ENCODE results near the gene DYNC1H1. TPM values are rescaled to one million over a fixed set of nuclear protein-coding genes. Genes with fewer than 3 reads are reported as not detected.
A peak's percentile ranks its signal among the peaks of the same experiment; 100 is the strongest.

Gene DYNC1H1
- total RNA-seq, 1 experiment from 2014 or later = 1,394 TPM

DNA sequence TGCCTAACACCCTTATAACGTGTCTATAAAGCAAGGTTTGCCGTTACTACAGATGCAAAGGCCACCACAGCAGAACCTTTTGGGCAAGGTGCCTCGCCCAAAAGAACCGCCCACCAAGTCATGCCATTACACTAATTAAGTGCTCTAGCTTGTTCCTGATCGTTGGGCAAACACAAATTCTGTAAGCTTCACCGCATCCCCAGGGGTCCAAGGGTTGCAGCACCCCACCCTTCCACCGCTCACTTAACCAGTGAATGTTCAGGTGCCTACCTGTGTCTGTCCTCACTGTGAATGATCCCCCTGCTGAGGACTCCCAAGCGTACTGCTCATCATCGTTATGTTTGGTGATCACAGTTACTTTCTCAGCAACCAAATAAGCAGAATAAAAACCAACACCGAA, 121.1 kb downstream of the DYNC1H1 start:
- no peak for DNase-seq (ENCODE audit: extremely low read depth, low read depth)

DNA sequence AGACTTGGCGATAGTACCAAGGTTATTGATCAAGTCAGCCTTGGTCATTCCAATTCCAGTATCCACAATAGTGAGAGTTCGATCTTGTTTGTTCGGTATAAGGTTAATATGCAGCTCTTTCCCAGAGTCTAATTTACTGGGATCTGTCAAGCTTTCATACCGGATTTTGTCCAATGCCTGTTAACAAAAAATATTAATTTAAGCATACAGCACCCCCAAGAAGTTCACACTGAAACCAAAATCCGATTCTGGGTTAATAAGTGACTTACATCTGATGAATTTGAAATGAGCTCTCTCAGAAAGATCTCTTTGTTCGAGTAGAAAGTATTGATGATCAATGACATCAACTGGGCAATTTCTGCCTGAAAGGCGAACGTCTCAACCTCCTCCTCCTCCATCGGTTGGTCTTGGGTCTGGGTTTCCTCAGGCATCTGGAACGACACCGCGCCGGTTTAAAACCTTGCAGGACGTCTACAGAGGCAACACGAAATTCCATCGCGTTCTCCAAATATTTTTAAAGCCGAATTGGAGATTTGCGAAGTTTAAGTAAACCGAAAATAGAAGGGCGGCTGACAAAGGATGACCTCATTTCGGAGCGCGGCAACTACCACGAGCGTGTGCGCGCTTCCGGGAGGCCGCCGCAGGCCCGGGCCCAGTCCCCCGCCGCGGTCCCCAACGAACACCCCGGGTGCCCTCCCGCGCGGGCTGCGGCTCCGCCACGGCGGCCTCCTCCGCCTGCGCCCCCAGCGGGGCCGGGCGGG, 121.8 kb downstream of the DYNC1H1 start:
- DNase-seq (ENCODE audit: extremely low read depth, low read depth) = no peak

DNA sequence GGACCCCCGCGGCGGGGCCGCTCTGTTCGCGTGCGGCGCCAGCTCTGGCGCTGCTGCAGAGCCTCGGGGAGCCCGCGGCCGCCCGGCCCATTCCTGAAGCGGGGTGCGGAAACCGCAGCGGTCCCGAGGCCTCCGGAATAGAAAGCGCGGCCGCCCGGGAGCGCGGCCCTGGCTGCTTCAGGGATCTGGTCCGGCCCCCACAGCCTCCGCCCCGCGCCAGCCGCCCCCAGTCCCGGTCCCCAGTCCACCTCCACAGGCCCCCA, 122.3 kb downstream of the DYNC1H1 start:
- no peak for DNase-seq (ENCODE audit: extremely low read depth, low read depth)

DNA sequence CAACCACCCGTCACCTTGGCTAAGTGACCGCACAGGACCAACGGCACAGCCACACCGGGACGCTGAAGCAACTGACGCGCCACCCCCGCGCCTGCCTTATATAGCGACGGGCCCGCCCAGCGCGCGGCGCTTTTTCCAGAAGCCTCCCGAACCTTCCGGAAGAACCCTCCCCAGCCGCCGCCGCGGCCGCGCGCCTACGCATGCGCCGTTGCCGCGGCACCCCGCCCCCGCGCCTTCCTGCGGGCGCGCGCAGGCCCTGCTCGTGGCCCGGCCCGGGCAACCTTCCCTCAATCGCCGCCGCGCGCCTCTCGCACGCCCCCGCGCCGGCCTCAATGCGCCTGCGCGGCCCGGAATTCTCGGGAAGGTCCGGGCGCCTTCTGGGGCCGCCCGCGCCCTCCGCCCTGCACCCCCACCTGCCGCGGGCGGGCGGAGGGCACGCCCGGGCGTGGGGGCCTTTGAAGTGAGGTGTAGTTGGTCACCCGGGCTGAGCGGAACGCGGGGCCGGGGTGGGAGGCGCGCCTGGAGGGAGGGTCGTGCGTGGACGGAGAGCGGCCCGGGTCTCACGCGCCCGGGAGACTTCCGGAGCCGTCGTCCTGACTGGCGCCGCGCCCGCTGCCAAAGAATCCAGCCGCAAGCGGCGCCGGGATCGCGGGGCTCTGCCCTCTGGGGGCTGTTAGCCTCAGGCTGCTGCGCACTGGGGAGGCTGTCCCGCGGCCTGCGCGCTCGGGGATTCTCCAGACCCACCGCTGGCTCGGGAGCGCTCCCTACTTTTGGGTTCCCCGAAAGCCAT, 122.8 kb downstream of the DYNC1H1 start, which contains the start of gene HSP90AA1:
Gene HSP90AA1, minus strand, starts transcription at position 73 of the 790 bp plus-strand sequence. CDS start 666 bp downstream, outside the sequence.
- DNase-seq (ENCODE audit: extremely low read depth, low read depth) = peak; percentile 91

DNA sequence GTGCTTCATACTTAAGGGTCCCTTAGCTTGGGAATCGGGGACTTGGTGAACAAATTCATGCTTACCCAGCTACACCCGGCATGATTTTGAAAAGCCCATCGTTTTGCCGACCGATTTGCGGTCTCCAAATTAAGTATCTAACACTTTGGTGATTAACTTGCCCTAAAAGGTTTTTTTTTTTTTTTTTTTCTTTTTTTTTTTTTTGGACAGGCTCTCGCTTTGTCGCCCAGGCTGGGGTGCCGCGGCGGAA, 123.3 kb downstream of the DYNC1H1 start:
- DNase-seq (ENCODE audit: extremely low read depth, low read depth) = no peak

DNA sequence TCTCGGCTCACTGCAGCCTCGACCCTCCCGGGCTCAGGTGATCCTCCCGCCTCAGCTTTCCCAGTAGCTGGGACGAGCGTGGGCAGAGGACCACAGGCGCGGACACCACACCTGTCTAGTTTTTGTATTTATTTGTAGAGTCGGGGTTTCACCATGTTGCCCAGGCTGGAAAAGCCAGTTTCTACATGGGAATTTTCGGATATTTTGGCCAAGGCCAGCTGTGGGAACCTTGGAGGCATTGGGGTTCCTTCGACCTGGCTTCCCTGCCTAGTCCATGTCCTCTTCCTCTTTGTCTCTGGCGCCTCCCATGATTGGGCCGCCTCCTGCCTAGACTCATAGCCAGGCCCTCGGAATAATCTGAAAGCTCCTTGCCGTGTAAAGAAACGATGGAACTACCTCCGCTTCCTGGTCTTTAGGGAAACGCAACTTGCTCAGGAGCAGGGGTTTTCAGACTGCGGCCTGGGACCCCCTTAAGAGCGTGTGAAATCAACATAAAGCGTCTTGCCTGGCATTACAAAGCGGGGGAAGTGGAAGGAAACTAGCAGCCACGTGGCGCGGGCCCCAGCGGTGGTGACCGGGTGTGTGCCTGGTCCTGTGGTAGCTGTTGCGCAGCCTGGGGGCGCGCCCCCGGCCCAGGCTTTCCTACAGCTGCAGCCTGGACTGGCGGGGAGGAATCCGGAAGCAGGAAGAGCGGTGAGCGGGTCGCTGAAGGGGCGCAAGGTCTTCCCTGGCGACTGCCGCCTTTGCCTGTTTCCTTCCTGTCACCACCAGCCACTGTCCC, 123.8 kb downstream of the DYNC1H1 start:
- DNase-seq (ENCODE audit: extremely low read depth, low read depth) = no peak

DNA sequence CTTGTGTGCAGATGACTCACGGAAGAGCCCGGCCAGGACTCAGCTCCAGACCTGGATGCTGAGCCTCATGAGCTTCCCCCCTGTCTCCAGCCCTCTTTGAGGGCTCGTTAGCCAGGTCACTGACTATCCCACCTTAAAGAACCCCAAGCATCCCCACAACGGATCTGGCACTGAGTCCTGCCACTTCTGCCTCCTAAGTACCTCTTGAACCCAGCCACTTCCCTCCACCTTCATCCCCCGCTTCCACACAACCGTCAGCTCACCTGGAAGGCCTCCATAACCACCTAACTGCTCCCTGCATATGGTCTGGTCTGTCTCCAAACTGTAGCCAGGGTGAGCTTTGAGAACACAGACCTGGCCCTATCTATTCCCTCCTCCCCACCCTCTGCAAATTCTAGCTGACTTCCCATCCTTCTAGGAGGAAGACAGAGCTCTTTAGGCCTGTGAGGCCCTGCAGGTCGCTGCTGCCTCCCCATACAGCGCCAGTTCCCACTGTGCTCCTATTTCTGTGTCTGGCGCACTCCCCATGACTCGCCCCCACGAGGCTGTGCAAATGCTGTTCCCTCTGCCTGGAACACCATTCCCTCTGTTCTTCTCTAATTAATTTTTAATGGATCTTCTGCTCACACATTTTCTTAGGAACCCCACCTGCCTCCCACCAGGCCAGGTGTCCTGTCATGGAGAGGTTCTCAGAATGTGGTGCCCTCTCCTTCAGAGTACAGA, 125.4 kb downstream of the DYNC1H1 start:
- DNase-seq (ENCODE audit: extremely low read depth, low read depth) = no peak

DNA sequence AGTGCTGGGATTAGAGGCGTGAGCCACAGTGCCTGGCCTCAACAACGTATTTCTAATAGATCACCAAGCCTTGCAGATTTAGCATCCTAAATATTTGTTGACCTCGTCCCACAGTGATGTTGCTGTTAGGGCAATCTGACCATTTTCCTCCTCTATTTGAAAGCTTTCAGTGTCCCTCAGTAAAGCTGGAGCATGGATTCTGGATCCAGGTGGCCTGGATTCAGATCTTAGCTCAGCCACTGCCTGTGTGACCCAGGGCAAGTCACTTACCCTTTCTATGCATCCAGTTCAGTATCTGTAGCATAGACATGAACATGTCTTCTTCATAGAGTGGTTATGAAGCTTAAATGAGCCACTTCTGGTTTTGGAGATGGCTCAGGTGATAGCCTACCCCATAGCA, 126.3 kb downstream of the DYNC1H1 start:
- no peak for DNase-seq (ENCODE audit: extremely low read depth, low read depth)

DNA sequence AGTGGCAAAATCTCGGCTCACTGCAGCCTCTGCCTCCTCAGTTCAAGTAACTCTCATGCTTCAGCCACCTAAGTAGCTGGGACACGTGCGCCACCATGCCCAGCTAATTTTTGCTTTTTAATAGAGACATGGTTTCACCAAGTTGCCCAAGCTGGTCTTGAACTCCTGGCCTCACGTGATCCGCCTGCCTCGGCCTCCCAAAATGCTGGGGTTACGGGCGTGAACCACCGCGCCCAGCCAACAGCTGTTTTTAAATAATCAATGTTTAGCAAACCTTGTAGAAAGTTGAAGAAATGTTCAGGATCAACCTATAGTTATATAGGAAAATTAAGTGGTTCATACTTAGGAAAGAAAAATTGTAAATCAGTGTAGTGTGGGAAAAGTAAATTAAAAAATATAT, 128.4 kb downstream of the DYNC1H1 start:
- no peak for DNase-seq (ENCODE audit: extremely low read depth, low read depth)

DNA sequence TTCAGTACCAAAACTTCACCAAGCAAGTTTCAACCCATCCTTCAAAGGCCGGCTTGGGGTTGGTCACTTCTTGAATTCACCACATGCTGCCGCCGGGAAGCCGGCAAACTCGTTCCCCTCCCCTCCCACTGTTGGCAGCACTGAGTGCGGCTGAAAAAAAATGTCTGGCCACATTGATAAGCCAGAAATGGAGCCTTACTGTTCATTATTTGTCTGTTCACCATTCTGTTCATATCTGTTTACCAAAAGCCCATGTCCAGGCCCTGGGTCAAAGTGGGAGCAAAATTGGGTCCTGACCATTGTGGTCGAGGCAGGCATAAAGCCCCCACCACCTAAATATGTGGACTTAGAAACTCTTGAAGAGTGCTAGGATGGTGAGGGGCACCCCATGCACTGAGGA, 129.7 kb downstream of the DYNC1H1 start:
- DNase-seq (ENCODE audit: extremely low read depth, low read depth) = no peak

DNA sequence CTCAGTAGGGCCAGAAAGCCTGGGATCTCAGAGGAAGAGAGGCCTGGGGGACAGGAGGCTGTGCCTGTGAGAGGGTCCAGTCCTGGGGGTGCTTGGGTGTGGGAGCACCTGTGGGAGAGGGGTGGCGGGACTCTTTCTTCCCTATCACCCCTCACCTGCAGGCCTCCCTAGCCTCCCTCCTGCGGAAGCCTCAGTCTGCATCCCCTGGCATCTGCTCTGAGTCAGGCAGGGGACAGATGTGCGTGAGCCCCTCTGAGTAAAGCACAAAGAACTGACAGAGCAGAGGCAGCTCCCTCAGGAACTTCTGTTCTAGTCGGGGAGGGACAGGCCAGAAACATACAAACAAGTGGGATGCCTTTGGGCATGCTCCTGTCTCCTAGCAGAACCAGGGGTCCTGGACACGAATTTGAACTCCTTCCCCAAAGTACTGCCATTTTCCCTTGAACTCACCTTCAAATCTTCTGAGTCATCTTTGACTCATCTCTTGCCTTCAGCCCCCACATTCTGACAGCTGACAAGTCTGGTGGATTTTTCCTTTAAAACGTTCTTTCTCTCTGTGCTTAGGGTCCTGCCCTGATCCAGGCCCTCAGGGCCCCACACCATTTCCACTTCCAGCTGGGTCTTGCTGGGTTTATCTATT, 131.0 kb downstream of the DYNC1H1 start:
- no peak for DNase-seq (ENCODE audit: extremely low read depth, low read depth)

DNA sequence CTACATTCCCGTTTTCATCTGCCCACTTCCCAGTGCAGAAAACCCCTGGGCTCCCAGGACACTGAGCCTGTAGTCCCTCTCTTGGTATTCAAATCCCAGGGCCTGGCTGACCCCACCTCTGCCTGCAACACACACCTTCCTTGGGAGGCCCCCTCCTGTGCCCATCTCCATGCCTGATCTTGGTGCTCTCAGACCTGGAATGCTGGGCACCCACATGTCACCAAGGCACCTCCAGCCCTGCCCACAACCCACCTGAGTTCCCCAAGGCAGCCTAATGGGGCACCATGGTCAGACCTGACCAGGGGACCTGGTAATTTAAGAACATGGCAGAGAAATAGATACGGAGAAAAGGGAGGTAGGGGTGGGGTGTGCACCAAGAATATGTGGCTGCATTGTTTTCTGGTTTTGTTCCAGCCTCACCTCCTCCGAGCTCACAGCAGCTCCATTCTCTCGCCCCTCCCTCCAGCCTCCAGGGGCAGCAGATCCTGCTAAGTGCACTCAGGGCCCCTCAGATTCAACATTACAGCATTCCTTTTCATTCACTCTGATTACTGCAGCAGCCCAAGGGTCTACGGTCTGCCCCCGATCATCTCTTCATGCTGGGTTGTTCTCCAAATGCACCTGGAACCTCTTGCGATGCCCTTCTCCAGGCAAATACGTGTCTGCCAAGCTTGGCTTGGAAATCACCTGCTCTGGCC, 131.6 kb downstream of the DYNC1H1 start:
- DNase-seq (ENCODE audit: extremely low read depth, low read depth) = no peak

DNA sequence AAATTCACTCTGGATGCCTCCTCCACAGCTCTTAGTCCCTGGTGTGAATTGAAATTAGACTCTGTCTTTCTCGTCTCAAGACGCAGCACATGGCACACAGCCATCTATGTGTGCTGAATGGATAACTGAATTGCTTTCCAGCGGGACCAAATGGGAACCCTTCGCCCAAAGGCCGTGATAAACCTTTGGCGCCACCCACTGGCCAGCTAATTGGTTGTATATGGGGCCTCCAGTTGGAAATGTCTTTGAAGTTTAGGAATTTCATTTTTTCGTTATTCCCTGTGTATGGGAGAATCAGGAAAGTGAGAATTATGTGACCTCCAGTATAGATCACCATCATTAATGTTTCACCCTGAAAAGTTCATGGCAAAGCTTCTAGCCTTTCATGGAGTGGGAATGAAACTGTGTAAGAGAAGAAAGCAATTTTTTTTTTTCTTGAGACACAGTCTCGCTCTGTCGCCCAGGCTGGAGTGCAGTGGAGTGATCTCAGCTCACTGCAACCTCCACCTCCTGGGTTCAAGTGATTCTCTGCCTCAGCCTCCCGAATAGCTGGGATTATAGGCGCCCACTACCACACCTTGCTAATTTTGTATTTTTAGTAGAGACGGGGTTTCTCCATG, 132.3 kb downstream of the DYNC1H1 start:
- DNase-seq (ENCODE audit: extremely low read depth, low read depth) = peak; percentile 85

DNA sequence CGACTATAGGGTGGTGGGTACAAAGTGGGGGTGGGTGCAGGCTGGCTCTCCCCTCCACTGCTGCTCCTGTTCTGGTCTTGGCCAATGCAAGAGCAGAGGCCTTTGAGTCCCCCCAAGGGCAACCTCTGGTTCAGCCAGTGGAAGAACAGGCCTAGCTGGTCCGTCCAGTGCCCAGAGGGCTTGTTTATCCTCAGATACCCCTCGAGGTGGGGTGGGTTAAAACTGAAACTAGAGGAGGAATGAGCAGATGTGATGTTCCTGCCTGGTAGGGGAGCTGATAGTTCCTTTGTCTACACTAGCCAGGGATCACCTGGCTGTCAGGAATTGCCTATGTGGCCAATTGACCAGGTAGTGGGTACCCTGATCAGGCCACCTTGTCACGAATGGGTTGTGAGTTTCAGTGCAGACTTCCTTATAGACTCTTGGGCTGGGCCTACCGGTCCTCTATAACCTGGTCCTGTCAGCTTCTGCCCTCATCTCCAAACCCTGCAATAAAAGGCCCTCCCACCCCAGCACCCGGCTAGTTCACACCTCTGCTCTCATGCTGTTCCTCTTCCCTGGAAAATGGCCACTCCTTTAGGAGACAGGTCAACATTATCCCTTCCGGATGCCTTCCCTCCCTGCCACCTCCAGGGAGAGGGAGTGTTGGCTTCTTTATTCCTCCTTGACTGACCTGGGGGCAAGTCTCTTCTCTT, 133.2 kb downstream of the DYNC1H1 start:
- DNase-seq (ENCODE audit: extremely low read depth, low read depth) = no peak

DNA sequence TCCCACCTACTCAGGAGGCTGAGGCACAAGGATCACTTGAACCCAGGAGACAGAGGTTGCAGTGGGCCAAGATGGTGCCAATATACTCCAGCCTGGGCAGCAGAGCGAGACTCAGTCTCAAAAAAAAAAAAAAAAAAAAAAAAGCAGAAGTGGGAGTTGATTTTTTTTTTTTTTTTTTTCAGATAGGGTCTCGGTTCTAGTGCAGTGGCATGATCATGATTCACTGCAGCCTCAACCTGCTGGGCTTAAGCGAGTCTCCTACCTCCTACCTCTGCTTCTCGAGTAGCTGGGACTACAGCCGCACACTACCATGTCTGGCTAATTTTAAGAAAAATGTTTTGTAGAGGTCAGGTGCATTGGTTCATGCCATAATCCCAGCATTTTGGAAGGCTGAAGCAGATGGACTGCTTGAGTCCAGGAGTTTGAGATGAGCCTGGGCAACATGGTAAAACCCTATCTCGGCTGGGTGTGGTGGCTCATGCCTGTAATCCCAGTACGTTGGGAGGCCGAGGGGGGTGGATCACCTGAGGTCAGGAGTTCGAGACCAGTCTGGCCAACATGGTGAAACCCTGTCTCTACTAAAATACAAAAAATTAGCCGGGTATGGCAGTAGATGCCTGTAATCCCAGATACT, 138.8 kb downstream of the DYNC1H1 start:
- no peak for DNase-seq (ENCODE audit: extremely low read depth, low read depth)

DNA sequence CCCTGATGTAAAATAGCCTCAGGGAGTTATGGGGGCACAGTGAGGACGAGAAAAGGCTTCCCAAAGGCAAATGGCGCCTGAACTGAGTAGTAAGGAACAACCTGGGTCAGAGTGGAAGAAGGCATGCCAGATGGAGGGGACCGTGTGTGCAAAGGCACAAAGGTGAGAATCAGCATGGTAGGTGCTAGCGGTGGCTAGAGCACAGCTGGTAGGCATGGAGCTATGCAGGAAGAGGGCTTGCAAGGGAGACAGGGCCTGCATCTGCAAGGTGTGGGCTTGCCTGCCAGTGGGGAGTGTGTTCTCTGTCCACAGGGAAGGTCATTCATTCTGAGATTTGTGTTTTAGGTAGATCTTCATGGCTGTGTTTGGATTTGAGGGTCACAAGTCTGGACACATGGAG, 141.0 kb downstream of the DYNC1H1 start:
- no peak for DNase-seq (ENCODE audit: extremely low read depth, low read depth)

Measured in NCI-H460 (cell line).